CD14-positive monocyte (primary cell): ENCODE results near the gene RHNO1. TPM values are rescaled to one million over a fixed set of nuclear protein-coding genes. Genes with fewer than 3 reads are reported as not detected.

Experiments used
- DNase-seq, 3 donors: peaks; one replicate each; pipeline ENCODE4 v3.0.0-alpha.2; 2011 to 2022
- H2AFZ ChIP-seq: 2 replicates; pipeline ENCODE4 v1.6.0; 2012; ENCODE audit warnings: mild to moderate bottlenecking, low read depth, low read length, inconsistent platforms; ENCODE audit not compliant: insufficient read depth, poor library complexity, severe bottlenecking
- H3K27ac ChIP-seq, 2 donors: 1 replicate in 1 of 2; 2 replicates in 1 of 2; pipeline ENCODE4 v1.5.1; 2012 to 2013; ENCODE audit warnings: low read length in 2 of 2, control low read depth in 1 of 2, inconsistent platforms in 1 of 2, low read depth in 1 of 2, mild to moderate bottlenecking in 1 of 2
- H3K27me3 ChIP-seq, 2 donors: one replicate each; pipeline versions ENCODE4 v1.6.0 to v1.6.1; 2011 to 2013; ENCODE audit warnings: low read length in 2 of 2; ENCODE audit not compliant: control insufficient read depth in 2 of 2, insufficient read depth in 2 of 2
- H3K36me3 ChIP-seq, 2 donors: replicated peaks in 1 of 2; 1 replicate in 1 of 2; 2 replicates in 1 of 2; pipeline versions ENCODE4 v1.5.1 to v1.6.1; 2012 to 2013; ENCODE audit warnings: low read length in 2 of 2, control low read depth in 1 of 2, inconsistent platforms in 1 of 2, mild to moderate bottlenecking in 1 of 2; ENCODE audit not compliant: insufficient read depth in 2 of 2, control insufficient read depth in 1 of 2
- H3K4me1 ChIP-seq, 2 donors: 1 replicate in 1 of 2; 2 replicates in 1 of 2; pipeline versions ENCODE4 v1.5.1 to v1.6.1; 2012 to 2013; ENCODE audit warnings: low read length in 2 of 2, control low read depth in 1 of 2, inconsistent platforms in 1 of 2, mild to moderate bottlenecking in 1 of 2, moderate library complexity in 1 of 2; ENCODE audit not compliant: insufficient read depth in 2 of 2, control insufficient read depth in 1 of 2
- H3K4me2 ChIP-seq: replicated peaks from 2 replicates; pipeline ENCODE3; 2012; ENCODE audit warnings: low read length, moderate library complexity, mild to moderate bottlenecking; ENCODE audit not compliant: poor library complexity, severe bottlenecking; ENCODE audit errors: extremely low read depth
- H3K4me3 ChIP-seq, 3 experiments: fragments of 200-600 bp in 1 of 3; sonication (generic) in 1 of 3; replicated peaks in 1 of 3; 1 replicate in 2 of 3; 2 replicates in 1 of 3; pipeline ENCODE4 v1.5.1; 2011 to 2013; ENCODE audit warnings: low read length in 3 of 3, mild to moderate bottlenecking in 3 of 3, control low read depth in 2 of 3, low read depth in 2 of 3, inconsistent platforms in 1 of 3, moderate library complexity in 1 of 3
- H3K79me2 ChIP-seq: 2 replicates; pipeline ENCODE4 v1.6.0; 2012; ENCODE audit warnings: mild to moderate bottlenecking, control low read depth, inconsistent platforms, low read length, moderate library complexity; ENCODE audit not compliant: insufficient read depth
- H3K9ac ChIP-seq: 2 replicates; pipeline ENCODE4 v1.6.0; 2017; ENCODE audit warnings: low read length, mild to moderate bottlenecking; ENCODE audit not compliant: insufficient read depth, poor library complexity, severe bottlenecking
- H3K9me3 ChIP-seq, 2 donors: replicated peaks in 1 of 2; 1 replicate in 1 of 2; 2 replicates in 1 of 2; pipeline versions ENCODE4 v1.5.1 to v1.6.1; 2012 to 2013; ENCODE audit warnings: low read length in 2 of 2, control low read depth in 1 of 2; ENCODE audit not compliant: control insufficient read depth in 1 of 2, insufficient read depth in 1 of 2
- H4K20me1 ChIP-seq: 2 replicates; pipeline ENCODE4 v1.6.0; 2012; ENCODE audit warnings: mild to moderate bottlenecking, low read length, control low read depth, moderate library complexity; ENCODE audit not compliant: insufficient read depth
- H3K27ac Mint-ChIP-seq, 7 donors: one replicate each; pipeline ENCODE4 v1.8.0; 2020; ENCODE audit warnings: mild to moderate bottlenecking in 7 of 7, mixed read lengths in 7 of 7, moderate library complexity in 6 of 7, inconsistent platforms in 2 of 7
- H3K27me3 Mint-ChIP-seq, 3 donors: one replicate each; pipeline ENCODE4 v1.8.0; 2021 to 2022; ENCODE audit warnings: low read depth in 3 of 3, mild to moderate bottlenecking in 3 of 3, mixed read lengths in 3 of 3, moderate library complexity in 3 of 3, inconsistent platforms in 1 of 3
- H3K36me3 Mint-ChIP-seq, 2 donors: one replicate each; pipeline ENCODE4 v1.8.0; 2020; ENCODE audit warnings: mixed read lengths in 2 of 2, inconsistent platforms in 1 of 2, mild to moderate bottlenecking in 1 of 2
- H3K4me1 Mint-ChIP-seq: one replicate; pipeline ENCODE4 v1.8.0; 2020; ENCODE audit warnings: mild to moderate bottlenecking, mixed read lengths
- H3K4me3 Mint-ChIP-seq, 2 donors: one replicate each; pipeline ENCODE4 v1.8.0; 2020; ENCODE audit warnings: mild to moderate bottlenecking in 2 of 2, mixed read lengths in 2 of 2, moderate library complexity in 1 of 2
- H3K9me3 Mint-ChIP-seq, 7 donors: one replicate each; pipeline ENCODE4 v1.8.0; 2020 to 2022; ENCODE audit warnings: mixed read lengths in 7 of 7, mild to moderate bottlenecking in 6 of 7, moderate library complexity in 6 of 7, inconsistent platforms in 2 of 7
- CTCF ChIP-seq: fragments of 200-600 bp; IDR thresholded peaks from one replicate; pipeline ENCODE4 v1.8.0; 2022; ENCODE audit warnings: antibody characterized with exemption, mild to moderate bottlenecking
- WGBS: methylation state at CpG from one replicate; pipeline ENCODE4 v1.1.5; 2013; ENCODE audit warnings: missing lambda C conversion rate; ENCODE audit not compliant: insufficient coverage; 5-methylcytosine and 5-hydroxymethylcytosine counted together
- intact Hi-C, 2 donors: fragments of 100-400 bp; cut with micrococcal nuclease; formaldehyde crosslinking; loops; one replicate each; pipeline versions ENCODE4 v1.15.0 to v1.15.1; 2023
- polyA plus RNA-seq, 3 donors: library from polyadenylated mRNA; depleted of rRNA in 1 of 3; unstranded in 2 of 3; stranded (reverse) in 1 of 3; fragments of 300-500 nt in 2 of 3; fragments of >200 nt in 1 of 3; fragmentation: Illumina TruSeq in 2 of 3; gene quantifications; 1 replicate in 2 of 3; 2 replicates in 1 of 3; pipeline ENCODE4 v1.2.3, GENCODE V29; 2012 to 2021

The RHNO1 gene
- polyA plus RNA-seq, 3 donors = 10.2 to 24.7 (median 19.8) TPM

GRCh38 chr12:2841056-2841650 lies 35.9 kb upstream of the RHNO1 start:
- no peaks in the 10 kb centered on the region for H3K9me3 ChIP-seq
- Mint-ChIP-seq H3K27ac (no peak overlapping the region), H3K9me3 (peaks cover 0 to 2% (median 0%) of the 10 kb centered on the region in 7 donors), H3K27me3 (no peaks in the 10 kb centered on the region), H3K36me3 (peaks cover 31 to 52% of the 10 kb centered on the region in 2 donors), H3K4me1 (peaks cover 14% of the 10 kb centered on the region), H3K4me3 (no peak overlapping the region)
- no peaks in the 10 kb centered on the region for H3K79me2 ChIP-seq
- H3K4me1 ChIP-seq = no peaks in the 10 kb centered on the region
- H3K4me2 ChIP-seq = no peak overlapping the region
- no peak overlapping the region for H3K4me3 ChIP-seq
- no peaks in the 10 kb centered on the region for H3K27me3 ChIP-seq
- no peak for DNase-seq
- H2AFZ ChIP-seq = no peak overlapping the region
- no peak overlapping the region for H3K9ac ChIP-seq
- H4K20me1 ChIP-seq = no peaks in the 10 kb centered on the region
- no peak for TF ChIP-seq CTCF
- H3K27ac ChIP-seq = no peak overlapping the region
- WGBS = 56% methylated on average over 4 of the region's 9 CpGs
- intact Hi-C loops = no loop called here
- peaks cover 11 to 24% of the 10 kb centered on the region in 2 donors for H3K36me3 ChIP-seq

- no peak overlapping the region for H3K4me3 ChIP-seq
- no peak for TF ChIP-seq CTCF
- H3K27me3 ChIP-seq = no peaks in the 10 kb centered on the region
- H3K4me3 Mint-ChIP-seq = no peak overlapping the region
- H3K4me1 Mint-ChIP-seq = peaks cover 9% of the 10 kb centered on the region
- H3K27me3 Mint-ChIP-seq = no peaks in the 10 kb centered on the region
- peaks cover 11 to 28% of the 10 kb centered on the region in 2 donors for H3K36me3 ChIP-seq
- no peak overlapping the region for H3K9ac ChIP-seq
- no peak overlapping the region for H2AFZ ChIP-seq
- peaks cover 33 to 57% of the 10 kb centered on the region in 2 donors for H3K36me3 Mint-ChIP-seq
- H3K27ac ChIP-seq = no peak overlapping the region
- H3K79me2 ChIP-seq = no peaks in the 10 kb centered on the region
- H3K27ac Mint-ChIP-seq = peak overlapping the region in 2 of 7 donors; percentile 53 to 64
- H3K9me3 ChIP-seq = no peaks in the 10 kb centered on the region
- no peak overlapping the region for H3K4me2 ChIP-seq
- peaks cover 0 to 2% (median 0%) of the 10 kb centered on the region in 7 donors for H3K9me3 Mint-ChIP-seq
- H4K20me1 ChIP-seq = no peaks in the 10 kb centered on the region
- intact Hi-C loops = no loop called here
- no peaks in the 10 kb centered on the region for H3K4me1 ChIP-seq
- WGBS = 94% methylated on average over 4 of the region's 5 CpGs
- DNase-seq = no peak
Observed at GRCh38 chr12:2842948-2843347, 34.1 kb upstream of the RHNO1 start.
